Hindlimb muscle (tissue), 1 donor: Measurements from ENCODE around the gene CS. TPM values are rescaled to one million over a fixed set of nuclear protein-coding genes. Genes with fewer than 3 reads are reported as not detected.
"Not testable (repeated sequence)": the region's sequence is repeated elsewhere in the genome, so short reads cannot be mapped to it uniquely, and the experiment has no call there.

Experiments used
- DNase-seq: peaks from one replicate; pipeline ENCODE4 v3.0.0-alpha.2; 2013
- polyA plus RNA-seq: library from polyadenylated mRNA; unstranded; fragments of 120-200 nt; gene quantifications from one replicate; pipeline ENCODE4 v1.2.1, GENCODE V29; 2013; ENCODE audit not compliant: insufficient read length

The CS gene
- polyA plus RNA-seq, 1 donor, result 232 TPM

GRCh38 chr12:56274299-56274698, 25.8 kb downstream of the CS start:
- no peak for DNase-seq

- DNase-seq, result not testable (repeated sequence)
These were observed 27.7 kb downstream of the CS start for GRCh38 chr12:56272468-56272867.

DNA sequence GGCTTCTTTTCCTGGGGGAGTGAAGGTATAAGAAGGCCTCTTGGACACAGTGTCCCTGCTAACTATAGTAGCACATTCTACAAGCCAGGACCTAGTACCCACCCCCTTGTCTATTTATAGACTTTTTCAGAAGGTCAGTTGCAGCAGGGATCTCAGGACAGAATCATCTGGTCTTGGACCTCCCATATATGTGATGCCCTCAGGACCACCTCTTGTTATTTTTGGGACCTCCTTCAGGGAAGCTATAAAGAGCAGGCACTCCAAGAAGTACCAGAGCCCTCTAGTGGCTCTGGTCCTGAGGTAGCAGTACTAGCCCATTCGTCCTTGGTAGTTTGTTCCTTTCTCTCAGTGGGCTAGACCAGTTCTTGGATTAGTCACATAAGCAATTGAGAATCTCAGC, 29.1 kb downstream of the CS start:
- no peak for DNase-seq

DNA sequence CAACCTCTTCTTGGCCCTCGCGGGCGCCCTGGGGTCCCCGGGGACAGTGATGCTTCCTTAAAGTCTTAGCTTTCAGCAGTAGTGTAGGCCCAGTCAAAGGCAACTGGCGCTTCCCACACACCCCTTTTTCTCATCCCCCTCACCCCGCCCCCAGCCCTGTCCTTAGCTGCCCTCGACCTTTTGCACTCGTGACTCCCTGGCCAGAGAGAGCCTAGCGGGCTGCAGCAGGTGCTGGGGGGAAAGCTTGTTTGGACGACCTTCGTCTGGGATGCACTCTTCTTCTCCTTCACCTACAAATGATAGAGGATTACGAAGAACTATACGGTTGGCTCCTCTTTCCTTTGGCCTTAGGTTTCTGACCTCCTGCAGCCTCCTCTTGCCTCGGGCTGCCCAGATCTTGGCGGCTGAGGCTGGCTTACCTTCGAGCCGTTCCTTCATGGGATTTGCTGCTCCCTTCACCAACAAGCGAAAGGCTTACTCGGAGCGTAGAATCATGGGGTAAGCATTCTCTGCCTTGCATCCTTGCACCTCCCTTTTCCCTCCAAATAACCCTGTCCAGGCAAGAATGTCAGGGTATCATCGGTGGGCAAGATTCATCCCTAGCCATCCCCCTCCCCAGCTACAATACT, 32.6 kb downstream of the CS start:
- no peak for DNase-seq

- peak; percentile 91 for DNase-seq
These were observed 33.3 kb downstream of the CS start, which contains the start of gene COQ10A for GRCh38 chr12:56266693-56267442. COQ10A (plus strand) TSS chr12:56266942; CDS start chr12:56267119, 177 bp downstream.

- not testable (repeated sequence) for DNase-seq
These were observed 34.0 kb downstream of the CS start for GRCh38 chr12:56266068-56266692.

DNA sequence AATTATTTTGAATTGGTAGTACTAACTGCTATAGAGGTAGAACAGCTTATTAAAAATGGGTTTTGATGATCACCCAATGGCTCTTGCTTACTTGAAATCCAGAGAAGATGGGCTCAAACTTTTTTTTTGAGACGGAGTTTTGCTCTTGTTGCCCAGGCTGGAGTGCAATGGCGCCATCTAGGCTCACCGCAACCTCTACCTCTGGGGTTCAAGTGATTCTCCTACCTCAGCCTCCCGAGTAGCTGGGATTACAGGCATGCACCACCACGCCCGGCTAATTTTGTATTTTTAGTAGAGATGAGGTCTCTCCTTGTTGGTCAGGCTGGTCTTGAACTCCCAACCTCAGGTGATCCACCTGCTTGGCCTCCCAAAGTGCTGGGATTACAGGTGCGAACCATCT, 37.2 kb downstream of the CS start:
- not testable (repeated sequence) for DNase-seq

- no peak for DNase-seq
These were observed 38.5 kb downstream of the CS start for GRCh38 chr12:56261503-56262232.

DNA sequence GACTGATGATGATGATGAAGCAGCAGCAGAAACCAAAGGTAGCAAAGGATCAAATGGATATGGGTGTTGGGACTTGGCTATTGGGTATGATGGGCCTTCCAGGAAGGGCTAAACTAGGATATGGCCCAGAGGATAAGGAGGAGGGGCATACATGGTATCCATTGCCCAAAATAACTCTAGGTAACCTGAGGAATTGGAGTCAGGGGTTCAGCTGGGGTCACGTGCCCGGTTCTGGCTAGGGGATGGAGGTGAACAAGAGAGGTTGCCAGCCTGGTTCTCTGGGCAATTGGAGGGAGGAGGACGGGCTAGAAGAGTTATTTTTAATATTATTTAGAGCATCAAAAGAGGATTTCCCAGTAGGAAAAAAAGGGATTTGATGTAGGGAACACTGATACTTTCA, 39.2 kb downstream of the CS start:
- DNase-seq, result no peak

DNA sequence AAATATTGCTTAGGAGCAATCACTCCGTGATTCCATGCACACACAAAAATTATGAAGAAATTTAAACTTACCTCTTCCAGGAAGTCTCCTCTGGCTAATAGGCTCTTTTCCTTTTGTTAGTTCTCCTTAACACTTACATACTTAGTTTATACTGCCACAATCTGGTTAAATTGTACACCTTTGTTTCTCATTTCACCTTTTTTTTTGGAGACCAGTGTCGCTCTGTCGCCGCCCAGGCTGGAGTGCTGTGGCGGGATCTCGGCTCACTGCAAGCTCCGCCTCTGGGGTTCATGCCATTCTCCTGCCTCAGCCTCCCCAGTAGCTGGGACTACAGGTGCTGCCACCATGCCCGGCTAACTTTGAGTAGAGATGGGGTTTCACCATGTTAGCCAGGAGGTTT, 39.8 kb downstream of the CS start:
- no peak for DNase-seq

DNA sequence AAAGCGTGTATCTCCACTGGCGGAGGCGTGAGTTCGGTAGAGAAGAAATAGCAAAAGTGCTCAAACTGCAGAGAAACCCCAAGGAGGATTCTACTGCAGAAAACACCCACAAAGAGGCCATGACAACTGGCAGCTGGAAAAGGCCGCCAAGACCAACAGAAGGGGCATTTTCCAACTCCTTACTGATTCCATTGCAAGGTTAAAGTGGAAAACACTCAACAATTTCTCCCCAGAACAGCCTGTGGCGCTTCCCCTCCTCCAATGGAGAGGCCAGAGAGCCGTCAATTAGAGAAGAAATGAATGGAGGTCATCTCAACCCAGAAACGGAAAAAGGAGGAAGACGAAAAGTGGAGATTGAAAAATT, 41.3 kb downstream of the CS start:
- DNase-seq, result no peak

GRCh38 chr12:56258068-56258819, 41.9 kb downstream of the CS start, which contains the start of gene ANKRD52:
ANKRD52 (minus strand) TSS chr12:56258384; CDS start chr12:56258269, 115 bp downstream.
- peak; percentile 91 for DNase-seq

- DNase-seq, result peak; percentile 33
These were observed 42.6 kb downstream of the CS start for GRCh38 chr12:56257491-56258067.

- DNase-seq, result no peak
These were observed 43.1 kb downstream of the CS start for GRCh38 chr12:56257071-56257470.

DNA sequence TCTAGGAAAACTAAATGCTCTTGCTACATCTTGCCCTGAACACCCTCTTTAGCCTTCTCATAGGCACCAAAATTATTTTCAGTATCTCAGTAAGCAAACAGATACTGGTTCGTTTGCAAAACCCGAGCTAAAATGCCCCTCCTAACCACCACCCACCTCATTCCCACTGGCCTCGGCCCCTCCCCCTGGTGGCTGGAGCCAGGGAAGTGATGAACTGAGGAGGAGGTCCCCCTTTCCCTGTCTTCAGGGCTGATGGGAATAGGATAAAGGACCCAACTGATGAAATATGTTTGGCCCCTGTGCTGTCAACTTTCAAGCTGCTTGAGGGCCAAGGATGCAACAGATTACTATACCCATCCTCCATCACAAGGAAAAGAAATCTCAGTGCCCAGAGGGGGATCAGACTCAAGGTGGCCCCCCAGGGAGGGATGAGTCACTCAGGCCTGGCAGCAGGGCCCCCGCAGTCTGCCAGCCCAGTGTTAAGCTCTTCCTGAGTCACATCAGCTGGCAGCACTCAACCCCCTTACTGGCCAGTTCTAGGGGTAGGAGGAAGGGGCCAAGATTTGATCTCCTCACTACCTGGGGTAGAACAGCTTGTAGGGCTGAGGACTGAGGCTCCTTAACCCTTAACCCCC, 43.7 kb downstream of the CS start:
- no peak for DNase-seq

DNA sequence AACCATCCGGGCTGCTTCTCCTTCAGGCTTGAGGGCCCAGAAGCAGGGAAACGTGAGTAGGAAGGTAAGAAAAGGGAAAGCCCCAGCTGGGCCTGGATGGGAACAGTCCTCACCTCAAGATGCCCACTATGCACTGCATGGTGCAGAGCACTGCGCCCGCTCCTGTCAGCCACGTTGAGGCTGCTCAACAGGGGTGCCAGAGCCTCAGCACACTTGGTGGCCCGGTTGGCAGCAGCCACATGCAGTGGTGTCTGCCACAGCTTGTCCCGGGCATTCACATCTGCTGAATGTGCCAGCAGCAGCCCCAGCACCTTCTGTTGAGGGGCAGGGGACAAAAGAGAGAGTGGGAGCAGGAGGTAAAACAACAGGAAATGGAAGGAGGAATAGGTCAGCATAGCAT, 44.5 kb downstream of the CS start:
- no peak for DNase-seq

- no peak for DNase-seq
These were observed 47.0 kb downstream of the CS start for GRCh38 chr12:56253091-56253490.

- DNase-seq, result no peak
These were observed 47.5 kb downstream of the CS start for GRCh38 chr12:56252649-56253048.

GRCh38 chr12:56248711-56249110, 51.4 kb downstream of the CS start:
- DNase-seq, result no peak

DNA sequence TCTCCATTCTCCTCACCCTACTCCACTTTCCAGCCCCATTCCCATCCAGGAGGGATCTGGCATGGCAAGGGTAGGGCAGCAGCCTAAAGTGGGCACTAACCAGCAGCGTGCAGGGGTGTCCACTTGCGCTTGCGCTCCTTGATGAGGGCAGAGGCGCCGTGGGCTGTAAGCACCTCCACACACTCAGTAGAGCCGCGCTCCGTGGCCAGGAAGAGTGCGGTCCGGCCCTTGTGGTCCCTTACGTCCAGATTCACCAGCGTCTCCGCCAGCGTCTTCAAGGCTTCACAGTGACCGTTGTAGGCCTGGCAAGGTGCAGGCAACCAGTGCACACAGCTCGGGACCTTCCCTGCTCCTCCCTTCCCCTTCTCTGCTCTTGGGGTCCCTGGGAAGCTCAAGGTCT, 52.2 kb downstream of the CS start:
- no peak for DNase-seq

DNA sequence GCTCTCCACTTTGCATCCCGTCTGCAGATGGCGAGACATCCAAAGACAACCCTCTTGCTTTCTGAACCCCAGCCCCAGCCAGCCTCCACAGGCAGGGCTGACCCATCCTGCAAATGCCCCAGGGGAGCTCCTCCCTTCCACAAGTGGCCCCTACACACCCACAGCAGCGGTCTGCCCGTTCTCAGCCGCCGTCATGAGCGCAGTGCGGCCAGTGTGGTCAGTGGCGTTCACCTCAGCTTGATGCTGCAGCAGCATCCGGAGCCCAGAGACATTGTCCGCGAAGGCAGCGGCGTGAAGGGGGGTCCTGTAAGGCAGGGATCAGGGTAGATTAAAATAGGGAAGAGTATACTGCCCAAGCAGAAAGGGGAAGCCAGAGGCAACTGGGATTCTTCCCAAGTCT, 55.6 kb downstream of the CS start:
- DNase-seq, result no peak
